Osteocyte (in vitro differentiated cells): ENCODE measurements around the gene ABCF2. TPM values are rescaled to one million over a fixed set of nuclear protein-coding genes. Genes with fewer than 3 reads are reported as not detected.

Experiments used
- DNase-seq: peaks from one replicate; pipeline ENCODE4 v3.0.0; 2021; ENCODE audit warnings: mixed read lengths; ENCODE audit not compliant: unreplicated experiment; ENCODE audit errors: extremely low spot score
- H3K27ac Mint-ChIP-seq: one replicate; pipeline ENCODE4 v1.8.0; 2021; ENCODE audit warnings: mild to moderate bottlenecking, mixed read lengths; ENCODE audit not compliant: unreplicated experiment
- H3K27me3 Mint-ChIP-seq: one replicate; pipeline ENCODE4 v1.8.0; 2021; ENCODE audit warnings: mixed read lengths; ENCODE audit not compliant: unreplicated experiment
- H3K36me3 Mint-ChIP-seq: one replicate; pipeline ENCODE4 v1.8.0; 2021; ENCODE audit warnings: mixed read lengths; ENCODE audit not compliant: unreplicated experiment
- H3K4me1 Mint-ChIP-seq: one replicate; pipeline ENCODE4 v1.8.0; 2021; ENCODE audit warnings: mixed read lengths; ENCODE audit not compliant: unreplicated experiment
- H3K4me3 Mint-ChIP-seq: one replicate; pipeline ENCODE4 v1.8.0; 2021; ENCODE audit warnings: mild to moderate bottlenecking, moderate library complexity, mixed read lengths; ENCODE audit not compliant: unreplicated experiment
- H3K9me3 Mint-ChIP-seq: one replicate; pipeline ENCODE4 v1.8.0; 2021; ENCODE audit warnings: mixed read lengths; ENCODE audit not compliant: unreplicated experiment
- total RNA-seq: library from RNA; stranded (reverse); gene quantifications from 2 replicates; pipeline ENCODE4 v1.2.1, GENCODE V29; 2021
- TF ChIP-seq, protein P1 (sequence below): fragments of 200-600 bp; sonication (generic); IDR thresholded peaks from 2 replicates; pipeline ENCODE4 v1.5.0; 2021; ENCODE audit warnings: antibody characterized with exemption, mild to moderate bottlenecking, moderate library complexity

ABCF2 gene
- total RNA-seq, 1 donor from 2014 or later = 43.9 TPM

DNA sequence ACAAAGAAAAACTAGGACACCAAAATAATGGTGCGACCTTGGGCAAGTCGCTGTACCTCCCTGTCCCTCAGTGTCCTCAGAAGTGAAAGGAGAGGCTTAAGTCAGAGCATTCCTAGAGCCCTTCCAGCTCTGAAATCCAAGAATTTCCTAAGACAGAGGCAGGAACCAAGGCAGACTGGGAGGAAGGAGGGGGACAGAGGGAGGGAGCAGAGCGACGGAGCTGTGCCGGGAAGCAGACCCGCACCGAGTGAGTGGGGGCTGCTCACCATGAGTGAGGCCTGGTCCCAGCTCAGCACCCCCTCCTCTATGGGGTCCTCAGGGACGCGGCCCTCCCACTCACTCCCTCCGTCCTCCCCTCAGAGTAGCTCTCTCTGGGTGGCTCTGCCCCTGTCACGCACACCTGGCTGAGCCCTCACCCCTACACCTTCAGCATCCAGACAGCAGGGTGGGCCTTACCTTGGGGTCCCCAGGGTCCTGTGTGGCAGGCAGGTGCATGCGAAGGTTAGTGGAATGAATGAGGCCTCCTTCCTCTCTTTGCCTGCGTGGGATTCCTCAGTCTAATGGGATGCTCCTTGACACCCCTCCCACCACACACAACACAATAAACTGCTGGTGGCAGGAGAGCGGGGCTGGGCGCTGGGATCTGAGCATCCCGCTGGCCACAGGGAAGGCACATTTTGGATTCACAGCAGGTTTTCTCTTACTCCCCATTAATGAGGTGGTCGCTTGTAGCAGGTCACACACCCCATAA lies 26.1 kb upstream of the ABCF2 start:
- no peak for DNase-seq

DNA sequence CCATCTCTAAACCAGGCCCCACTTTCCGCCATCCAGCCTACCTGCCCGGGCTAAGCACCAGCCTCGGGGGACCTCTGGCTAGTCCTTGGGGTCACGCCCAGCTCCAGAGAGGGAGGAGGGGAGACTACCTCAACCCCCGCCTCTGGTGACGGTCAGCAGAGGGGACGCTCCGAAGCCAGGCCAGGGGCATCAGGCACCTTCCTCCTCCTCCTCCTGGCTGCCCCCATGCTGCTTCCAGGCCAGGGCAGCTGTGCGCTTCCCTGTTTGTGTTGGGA lies 25.5 kb upstream of the ABCF2 start:
- Mint-ChIP-seq H3K36me3 (peaks cover 8% of the 10 kb centered on the region), H3K4me3 (peak overlapping the region; percentile 82), H3K9me3 (no peaks in the 10 kb centered on the region), H3K4me1 (peaks cover 46% of the 10 kb centered on the region), H3K27ac (peak overlapping the region; percentile 97), H3K27me3 (peaks cover 4% of the 10 kb centered on the region)
- TF ChIP-seq, protein P1, sequence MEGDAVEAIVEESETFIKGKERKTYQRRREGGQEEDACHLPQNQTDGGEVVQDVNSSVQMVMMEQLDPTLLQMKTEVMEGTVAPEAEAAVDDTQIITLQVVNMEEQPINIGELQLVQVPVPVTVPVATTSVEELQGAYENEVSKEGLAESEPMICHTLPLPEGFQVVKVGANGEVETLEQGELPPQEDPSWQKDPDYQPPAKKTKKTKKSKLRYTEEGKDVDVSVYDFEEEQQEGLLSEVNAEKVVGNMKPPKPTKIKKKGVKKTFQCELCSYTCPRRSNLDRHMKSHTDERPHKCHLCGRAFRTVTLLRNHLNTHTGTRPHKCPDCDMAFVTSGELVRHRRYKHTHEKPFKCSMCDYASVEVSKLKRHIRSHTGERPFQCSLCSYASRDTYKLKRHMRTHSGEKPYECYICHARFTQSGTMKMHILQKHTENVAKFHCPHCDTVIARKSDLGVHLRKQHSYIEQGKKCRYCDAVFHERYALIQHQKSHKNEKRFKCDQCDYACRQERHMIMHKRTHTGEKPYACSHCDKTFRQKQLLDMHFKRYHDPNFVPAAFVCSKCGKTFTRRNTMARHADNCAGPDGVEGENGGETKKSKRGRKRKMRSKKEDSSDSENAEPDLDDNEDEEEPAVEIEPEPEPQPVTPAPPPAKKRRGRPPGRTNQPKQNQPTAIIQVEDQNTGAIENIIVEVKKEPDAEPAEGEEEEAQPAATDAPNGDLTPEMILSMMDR = no peak
- DNase-seq = no peak

More for the DNA sequence above, 26.1 kb upstream of the ABCF2 start:
- TF ChIP-seq, protein P1 = no peak
- no peaks in the 10 kb centered on the region for H3K9me3 Mint-ChIP-seq
- peaks cover 10% of the 10 kb centered on the region for H3K27me3 Mint-ChIP-seq
- peak overlapping the region; percentile 82 for H3K4me3 Mint-ChIP-seq
- H3K36me3 Mint-ChIP-seq = peaks cover 12% of the 10 kb centered on the region
- H3K4me1 Mint-ChIP-seq = peaks cover 43% of the 10 kb centered on the region
- peak overlapping the region; percentile 97 for H3K27ac Mint-ChIP-seq

DNA sequence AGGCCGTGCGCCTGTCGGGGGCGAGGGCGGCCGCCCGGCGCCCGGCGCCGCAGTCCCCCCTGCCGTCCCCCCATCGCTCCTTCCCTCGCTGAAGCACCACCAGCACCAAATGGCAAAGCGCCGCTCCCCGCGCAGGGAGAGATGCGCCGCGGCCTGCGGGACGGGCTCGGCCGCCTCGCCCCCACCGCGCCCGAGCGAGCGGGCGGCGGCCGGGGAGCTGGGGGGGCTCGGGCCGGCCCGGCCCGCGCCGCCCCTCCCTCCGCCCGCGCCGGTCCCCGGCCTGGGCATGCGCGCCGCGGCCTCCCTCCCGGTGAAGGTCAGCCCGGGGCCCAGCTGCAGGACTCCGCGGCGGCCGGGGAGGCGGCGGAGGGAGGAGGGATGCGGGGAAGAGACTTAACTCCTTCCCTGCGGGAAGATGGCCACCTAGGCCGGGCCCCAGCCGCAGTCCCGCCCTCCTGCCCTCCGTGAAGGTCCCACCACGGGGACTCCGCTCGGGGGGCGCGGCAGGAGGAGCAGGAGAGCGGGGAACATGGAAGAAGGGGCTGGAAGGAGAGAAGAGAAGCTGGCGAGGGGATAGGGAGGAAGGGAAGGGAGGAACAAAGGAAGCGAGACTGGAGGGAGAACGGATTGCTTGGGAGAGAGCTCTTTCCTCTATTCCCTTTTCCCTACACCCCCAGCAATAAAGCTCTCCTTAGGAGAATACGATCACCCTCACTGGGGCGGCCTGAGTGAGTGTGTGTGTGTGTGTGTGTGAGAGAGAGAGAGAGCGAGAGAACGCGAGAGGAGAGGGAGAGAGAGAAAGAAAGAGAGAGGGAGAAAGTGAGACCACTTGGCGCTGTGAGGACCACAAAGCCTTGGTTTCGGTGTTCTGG lies 24.9 kb upstream of the ABCF2 start:
- peak overlapping the region; percentile 97 for H3K27ac Mint-ChIP-seq
- TF ChIP-seq, protein P1 = no peak
- peaks cover 52% of the 10 kb centered on the region for H3K4me1 Mint-ChIP-seq
- H3K9me3 Mint-ChIP-seq = no peaks in the 10 kb centered on the region
- H3K36me3 Mint-ChIP-seq = peaks cover 8% of the 10 kb centered on the region
- peak overlapping the region; percentile 82 for H3K4me3 Mint-ChIP-seq
- H3K27me3 Mint-ChIP-seq = peaks cover 4% of the 10 kb centered on the region
- peak; percentile 92 for DNase-seq

DNA sequence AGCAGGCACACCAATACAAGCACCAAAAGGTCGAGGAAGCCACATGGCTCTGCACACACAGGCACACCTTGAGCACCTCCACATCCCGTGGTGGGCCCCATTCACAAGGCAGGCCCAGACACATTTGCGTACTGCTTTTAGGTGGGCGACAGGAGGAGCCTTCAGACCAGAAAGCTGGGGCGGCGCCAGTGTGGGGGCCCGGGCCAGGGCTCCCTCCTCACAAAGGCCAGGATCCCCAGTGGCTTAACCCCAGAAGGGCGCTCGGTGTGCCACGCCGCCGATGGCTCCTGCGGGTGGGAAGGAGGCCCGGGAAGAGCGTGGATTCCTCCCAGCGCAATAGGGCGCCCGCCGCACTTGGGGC lies 24.3 kb upstream of the ABCF2 start:
- H3K27me3 Mint-ChIP-seq = no peaks in the 10 kb centered on the region

More for the DNA sequence above, 24.3 kb upstream of the ABCF2 start:
- Mint-ChIP-seq H3K4me1 (peaks cover 58% of the 10 kb centered on the region), H3K27ac (peak overlapping the region; percentile 100), H3K36me3 (peaks cover 4% of the 10 kb centered on the region), H3K9me3 (no peaks in the 10 kb centered on the region), H3K4me3 (peak overlapping the region; percentile 82)
- no peak for DNase-seq
- TF ChIP-seq, protein P1 = no peak
